A673 (cell line): ENCODE measurements around the gene PPM1D.

Source experiments
- CTCF ChIP-seq: fragments of 300-800, 200-600 bp; sonication (generic); conservative IDR thresholded peaks from 2 replicates; pipeline ENCODE4 v1.5.1; 2017; ENCODE audit warnings: low read depth, mild to moderate bottlenecking, antibody characterized with exemption, low read length, moderate library complexity, mixed read lengths
- EZH2 ChIP-seq: fragments of 200-600 bp; sonication (generic); IDR thresholded peaks from 2 replicates; pipeline ENCODE4 v1.6.1; 2017; ENCODE audit warnings: borderline replicate concordance, low read depth, mild to moderate bottlenecking, mixed read lengths, antibody characterized with exemption, low read length; ENCODE audit not compliant: poor library complexity, severe bottlenecking

GRCh38 chr17:60641126-60641525 is 41.1 kb downstream of the PPM1D start:
- TF ChIP-seq CTCF (no peak), EZH2 (no peak)
